Uterus (tissue), 2 donors: ENCODE measurements around the gene ZNF490.

ENCODE experiments used
- CTCF ChIP-seq, 4 experiments: fragments of 200-600 bp in 2 of 4; fragments of 450-650 bp in 2 of 4; sonication (generic) in 2 of 4; IDR thresholded peaks; one replicate each; pipeline ENCODE4 v1.5.1; 2016 to 2019; ENCODE audit warnings: antibody characterized with exemption in 4 of 4, mild to moderate bottlenecking in 2 of 4, moderate library complexity in 1 of 4
- POLR2A ChIP-seq, 2 donors: fragments of 450-650 bp; IDR thresholded peaks; one replicate each; pipeline ENCODE4 v1.6.1; 2016; ENCODE audit warnings: antibody characterized with exemption in 2 of 2, mild to moderate bottlenecking in 1 of 2, moderate library complexity in 1 of 2

- TF ChIP-seq CTCF (IDR thresholded peaks at IDR 0.05) = no peak
- no peak for TF ChIP-seq POLR2A (IDR thresholded peaks at IDR 0.05)
These were observed 39.3 kb upstream of the ZNF490 start for GRCh38 chr19:12649941-12650340.
